CD4-positive, alpha-beta T cell treated with Interleukin-12 subunit alpha and Interleukin-12 subunit beta, for 1 hour (primary cell): Measurements from ENCODE around the gene CHD9.
"Not testable (repeated sequence)": the region's sequence is repeated elsewhere in the genome, so short reads cannot be mapped to it uniquely, and the experiment has no call there.

ENCODE experiments used
- DNase-seq: peaks from one replicate; pipeline ENCODE4 v3.0.0-alpha.2; 2020

The CHD9 gene

GRCh38 chr16:53054670-53055485, at the start of gene CHD9:
Gene CHD9, plus strand, starts transcription at chr16:53054991. Its CDS starts 101,099 bp downstream, at chr16:53156090.
- DNase-seq = peak; percentile 76

- DNase-seq = no peak
These were observed 47.7 kb upstream of the CHD9 start for GRCh38 chr16:53007095-53007494.

- no peak for DNase-seq
These were observed 40.5 kb upstream of the CHD9 start for GRCh38 chr16:53014287-53014686.

GRCh38 chr16:53018834-53019416, 35.9 kb upstream of the CHD9 start:
- no peak for DNase-seq

- no peak for DNase-seq
These were observed 32.4 kb upstream of the CHD9 start for GRCh38 chr16:53022374-53022773.

- no peak for DNase-seq
These were observed 30.7 kb upstream of the CHD9 start for GRCh38 chr16:53024045-53024444.

- DNase-seq = no peak
These were observed 24.8 kb upstream of the CHD9 start for GRCh38 chr16:53029971-53030370.

- DNase-seq = no peak
These were observed 23.4 kb upstream of the CHD9 start for GRCh38 chr16:53031323-53031942.

GRCh38 chr16:53034306-53034705, 20.5 kb upstream of the CHD9 start:
- no peak for DNase-seq

GRCh38 chr16:53035176-53035942, 19.4 kb upstream of the CHD9 start:
- DNase-seq = no peak

GRCh38 chr16:53036066-53036465, 18.7 kb upstream of the CHD9 start:
- no peak for DNase-seq

- not testable (repeated sequence) for DNase-seq
These were observed 18.1 kb upstream of the CHD9 start for GRCh38 chr16:53036711-53037110.

GRCh38 chr16:53040788-53041187, 14.0 kb upstream of the CHD9 start:
- DNase-seq = no peak

GRCh38 chr16:53041320-53042051, 13.3 kb upstream of the CHD9 start:
- DNase-seq = no peak

- DNase-seq = no peak
These were observed 12.5 kb upstream of the CHD9 start for GRCh38 chr16:53042235-53042701.

GRCh38 chr16:53043428-53043831, 11.4 kb upstream of the CHD9 start:
- DNase-seq = no peak

GRCh38 chr16:53043986-53044601, 10.7 kb upstream of the CHD9 start:
- no peak for DNase-seq

- no peak for DNase-seq
These were observed 9.2 kb upstream of the CHD9 start for GRCh38 chr16:53045341-53046220.

GRCh38 chr16:53047515-53047914, 7.3 kb upstream of the CHD9 start:
- DNase-seq = not testable (repeated sequence)

GRCh38 chr16:53048139-53048915, 6.5 kb upstream of the CHD9 start:
- DNase-seq = no peak
